ENCODE results near the gene ENAM.
A peak's percentile ranks its signal among the peaks of the same experiment; 100 is the strongest.
"Not testable (repeated sequence)": the region's sequence is repeated elsewhere in the genome, so short reads cannot be mapped to it uniquely, and the experiment has no call there.

ENAM gene

DNA sequence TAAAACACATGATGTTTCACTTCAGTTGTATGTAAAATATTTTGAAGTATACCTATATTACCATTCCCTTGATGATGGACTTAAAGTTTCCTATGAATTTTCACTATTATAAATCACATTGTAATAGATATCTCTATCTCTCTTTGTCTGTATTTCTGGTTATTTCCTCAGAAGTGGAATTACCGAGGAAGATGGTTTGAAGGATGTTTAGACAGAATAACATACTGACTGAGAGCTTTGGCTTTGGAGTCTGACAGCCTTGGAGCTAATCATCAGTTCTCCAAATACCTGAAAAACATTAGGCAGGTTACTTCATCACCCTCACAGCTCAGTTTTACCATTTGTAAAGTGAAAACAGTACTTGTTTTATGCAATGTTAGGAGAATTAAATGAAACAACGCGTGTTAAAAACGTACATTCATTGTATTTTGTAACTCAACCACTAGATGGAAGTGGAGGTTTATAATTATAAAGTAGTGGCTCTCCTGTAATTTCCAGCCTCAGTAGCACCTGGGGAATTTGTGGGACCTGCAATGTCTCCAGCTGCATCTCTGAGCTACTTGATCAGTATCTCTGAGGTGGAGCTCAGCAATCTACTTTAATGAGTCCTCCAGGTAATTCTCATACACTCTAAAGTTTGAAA is 23.4 kb downstream of the ENAM start:
- Histone ChIP-seq H4K20me1 (no peaks in the 10 kb centered on the region), H3K9ac (no peak overlapping the region), H3K4me3 (no peak overlapping the region), H3K27ac (no peak overlapping the region), H3K9me3 (no peaks in the 10 kb centered on the region), H3K36me3 (no peaks in the 10 kb centered on the region), H3K4me1 (no peaks in the 10 kb centered on the region), H3K27me3 (no peaks in the 10 kb centered on the region), H3K4me2 (no peak overlapping the region)
- no peak for TF ChIP-seq Cebpa-rat (IDR thresholded peaks at IDR 0.05)

DNA sequence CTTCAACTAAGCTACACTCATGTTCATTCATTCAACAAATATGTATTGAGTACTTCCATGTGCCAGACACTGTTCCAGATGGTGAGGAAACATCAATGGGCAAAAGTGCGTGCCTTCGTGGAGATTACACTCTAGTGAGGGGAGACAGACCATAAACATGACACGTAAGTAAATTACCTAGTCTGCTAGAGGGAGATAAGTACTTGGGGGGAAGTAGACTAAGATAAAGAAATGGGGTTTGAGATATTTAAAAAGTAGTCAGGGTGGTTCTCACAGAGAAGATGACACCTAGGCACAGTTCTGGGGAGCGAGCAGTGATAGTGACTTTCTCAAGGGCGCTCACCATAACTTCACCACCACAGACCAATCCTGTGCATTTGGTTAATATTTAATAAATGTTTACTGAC is 26.1 kb downstream of the ENAM start:
- Histone ChIP-seq H3K27ac (no peak overlapping the region), H3K9me3 (no peaks in the 10 kb centered on the region), H3K9ac (no peak overlapping the region), H3K4me3 (no peak overlapping the region), H3K4me1 (no peaks in the 10 kb centered on the region), H3K4me2 (no peak overlapping the region), H4K20me1 (no peaks in the 10 kb centered on the region), H3K36me3 (no peaks in the 10 kb centered on the region), H3K27me3 (no peaks in the 10 kb centered on the region)
- no peak for TF ChIP-seq Cebpa-rat (IDR thresholded peaks at IDR 0.05)

DNA sequence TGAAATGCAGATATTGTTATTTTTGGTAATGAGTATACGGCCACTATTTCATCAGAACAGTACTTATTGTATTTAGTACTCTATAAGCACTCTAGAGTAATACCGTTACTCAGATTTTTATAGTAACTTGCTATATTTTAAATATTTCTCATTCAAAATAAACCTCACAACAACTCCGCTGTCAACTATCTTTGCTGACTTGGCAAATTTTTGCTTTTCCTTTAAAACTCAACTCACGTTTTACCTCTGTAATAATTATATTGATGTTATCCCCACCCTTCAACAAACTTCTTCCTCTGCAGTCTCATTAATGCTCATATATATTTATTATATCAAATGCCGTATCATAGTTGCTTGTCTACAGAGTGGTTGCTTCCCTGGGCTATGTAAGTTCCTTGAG is 28.8 kb downstream of the ENAM start:
- Histone ChIP-seq H3K4me3 (no peak overlapping the region), H4K20me1 (no peaks in the 10 kb centered on the region), H3K36me3 (no peaks in the 10 kb centered on the region), H3K9ac (no peak overlapping the region), H3K4me2 (no peak overlapping the region), H3K9me3 (no peaks in the 10 kb centered on the region), H3K4me1 (no peaks in the 10 kb centered on the region), H3K27me3 (no peaks in the 10 kb centered on the region), H3K27ac (no peak overlapping the region)
- TF ChIP-seq Cebpa-rat (IDR thresholded peaks at IDR 0.05) = no peak

- Histone ChIP-seq H3K4me2 (no peak overlapping the region), H3K27ac (no peak overlapping the region), H3K4me3 (no peak overlapping the region), H3K9ac (no peak overlapping the region), H3K36me3 (no peaks in the 10 kb centered on the region), H3K4me1 (no peaks in the 10 kb centered on the region), H3K9me3 (no peaks in the 10 kb centered on the region), H3K27me3 (no peaks in the 10 kb centered on the region), H4K20me1 (no peaks in the 10 kb centered on the region)
- TF ChIP-seq Cebpa-rat (IDR thresholded peaks at IDR 0.05) = no peak
Measured at GRCh38 chr4:70658418-70658817, 29.9 kb downstream of the ENAM start.

- Histone ChIP-seq H3K4me2 (no peak overlapping the region), H4K20me1 (no peaks in the 10 kb centered on the region), H3K36me3 (no peaks in the 10 kb centered on the region), H3K27ac (no peak overlapping the region), H3K4me1 (no peaks in the 10 kb centered on the region), H3K4me3 (no peak overlapping the region), H3K9me3 (no peaks in the 10 kb centered on the region), H3K27me3 (no peaks in the 10 kb centered on the region), H3K9ac (no peak overlapping the region)
- no peak for TF ChIP-seq Cebpa-rat (IDR thresholded peaks at IDR 0.05)
Measured at GRCh38 chr4:70660106-70660505, 31.6 kb downstream of the ENAM start.

DNA sequence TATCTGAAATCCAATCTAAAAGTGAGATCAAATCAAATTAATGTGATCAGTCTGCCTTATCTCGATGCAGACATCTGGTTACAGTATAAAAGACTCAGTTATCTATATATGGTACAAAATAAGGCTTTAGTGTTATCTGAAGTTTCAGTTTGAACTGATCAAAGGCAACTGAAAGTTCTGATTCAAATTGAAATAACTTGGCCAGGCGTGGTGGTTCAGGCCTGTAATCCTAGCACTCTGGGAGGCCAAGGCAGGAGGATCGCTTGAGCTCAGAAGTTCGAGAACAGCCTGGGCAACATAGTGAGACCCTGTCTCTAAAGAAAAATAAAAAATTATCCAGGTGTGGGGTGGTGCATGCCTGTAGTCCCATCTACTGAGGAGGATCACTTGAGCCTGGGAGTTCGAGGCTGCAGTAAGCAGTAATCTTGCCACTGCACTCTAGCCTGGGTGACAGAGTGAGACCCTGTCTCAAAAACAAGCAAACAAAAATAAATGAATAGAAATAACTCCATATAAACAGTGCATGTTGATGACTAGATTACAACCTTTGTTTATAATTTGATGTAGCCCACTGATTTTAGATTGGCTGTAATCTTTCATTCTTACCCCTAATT is 32.9 kb downstream of the ENAM start:
- H4K20me1 ChIP-seq, H3K36me3 ChIP-seq, H3K4me3 ChIP-seq, H3K9ac ChIP-seq, H3K4me2 ChIP-seq, H3K9me3 ChIP-seq, H3K4me1 ChIP-seq, H3K27me3 ChIP-seq, H3K27ac ChIP-seq: not testable (repeated sequence)

DNA sequence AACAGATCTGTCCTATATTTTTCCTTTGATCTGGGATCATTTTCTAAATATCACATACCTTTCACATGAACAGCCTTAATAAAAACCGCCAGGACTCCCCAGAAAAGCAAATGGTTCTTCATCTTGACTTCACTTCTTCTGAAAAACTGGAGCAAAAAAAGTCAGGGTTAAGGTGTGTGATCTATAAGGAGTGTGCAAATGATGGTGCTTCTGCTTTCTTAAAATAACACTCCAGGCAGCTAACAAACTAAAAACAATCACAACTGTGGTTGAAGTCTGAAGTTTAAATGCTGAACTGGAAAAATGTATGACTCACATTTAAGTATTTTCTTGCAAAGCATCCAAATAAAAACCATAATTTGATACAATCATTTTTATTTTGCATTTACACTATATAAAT is 37.8 kb downstream of the ENAM start, which contains the start of gene JCHAIN:
JCHAIN (minus strand) TSS at position 140 of the 400 bp plus-strand sequence; CDS start at position 122, 18 bp downstream.
- peak within 1 kb of the TSS; percentile 24; the same call in 1 of the 2 replicates for H3K4me2 ChIP-seq
- H3K27me3 ChIP-seq = no peaks in the 10 kb centered on the region
- H4K20me1 ChIP-seq = no peaks in the 10 kb centered on the region
- TF ChIP-seq Cebpa-rat (IDR thresholded peaks at IDR 0.05) = no peak
- H3K9me3 ChIP-seq = no peaks in the 10 kb centered on the region
- no peaks in the 10 kb centered on the region for H3K36me3 ChIP-seq
- no peak within 1 kb of the TSS for H3K4me3 ChIP-seq
- H3K4me1 ChIP-seq = peaks cover 40% of the 10 kb centered on the region
- no peak within 1 kb of the TSS for H3K9ac ChIP-seq
- H3K27ac ChIP-seq = no peak within 1 kb of the TSS

GRCh38 chr4:70667740-70668535 is 39.4 kb downstream of the ENAM start:
- Histone ChIP-seq H3K4me2 (peak overlapping the region; percentile 48), H4K20me1 (no peaks in the 10 kb centered on the region), H3K36me3 (no peaks in the 10 kb centered on the region), H3K9me3 (no peaks in the 10 kb centered on the region), H3K4me1 (peaks cover 40% of the 10 kb centered on the region), H3K4me3 (no peak overlapping the region), H3K27me3 (no peaks in the 10 kb centered on the region), H3K27ac (no peak overlapping the region), H3K9ac (no peak overlapping the region)
- TF ChIP-seq Cebpa-rat (IDR thresholded peaks at IDR 0.05) = no peak

DNA sequence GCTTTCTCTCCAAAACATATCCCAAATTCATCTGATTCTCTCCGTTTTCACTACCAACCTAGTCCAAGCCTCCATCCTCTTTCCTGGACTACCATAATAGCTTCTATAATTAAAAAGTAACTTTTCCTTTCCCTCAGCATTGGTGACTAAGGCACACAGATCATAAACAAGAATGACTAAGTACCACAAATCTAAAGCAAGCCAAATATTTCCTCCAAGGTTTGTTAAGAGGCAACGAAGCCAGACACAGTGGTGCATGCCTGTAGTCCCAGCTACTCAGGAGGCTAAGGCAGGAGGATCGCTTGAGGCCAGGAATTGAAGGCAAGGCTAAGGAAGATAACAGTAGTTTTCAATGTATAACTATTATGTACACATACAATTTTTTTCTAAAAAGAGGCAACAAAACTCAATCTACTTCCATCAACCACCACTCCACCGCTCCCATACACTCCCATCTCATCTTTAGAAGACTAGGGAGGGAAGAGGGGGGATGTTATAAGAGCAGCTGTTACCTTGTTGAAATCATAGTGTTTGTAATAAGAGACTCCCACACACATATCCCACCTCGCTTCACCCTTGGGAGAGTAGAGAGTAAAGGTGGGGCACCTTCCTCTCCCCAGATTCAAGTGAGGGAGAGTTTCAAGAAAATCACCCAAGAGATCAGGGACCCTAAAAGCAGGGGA is 41.9 kb downstream of the ENAM start:
- Histone ChIP-seq H3K4me3 (no peak overlapping the region), H3K27me3 (no peaks in the 10 kb centered on the region), H3K9me3 (no peaks in the 10 kb centered on the region), H3K4me2 (no peak overlapping the region), H3K27ac (no peak overlapping the region), H4K20me1 (no peaks in the 10 kb centered on the region), H3K36me3 (no peaks in the 10 kb centered on the region), H3K4me1 (peaks cover 40% of the 10 kb centered on the region), H3K9ac (no peak overlapping the region)
- TF ChIP-seq Cebpa-rat (IDR thresholded peaks at IDR 0.05) = no peak

DNA sequence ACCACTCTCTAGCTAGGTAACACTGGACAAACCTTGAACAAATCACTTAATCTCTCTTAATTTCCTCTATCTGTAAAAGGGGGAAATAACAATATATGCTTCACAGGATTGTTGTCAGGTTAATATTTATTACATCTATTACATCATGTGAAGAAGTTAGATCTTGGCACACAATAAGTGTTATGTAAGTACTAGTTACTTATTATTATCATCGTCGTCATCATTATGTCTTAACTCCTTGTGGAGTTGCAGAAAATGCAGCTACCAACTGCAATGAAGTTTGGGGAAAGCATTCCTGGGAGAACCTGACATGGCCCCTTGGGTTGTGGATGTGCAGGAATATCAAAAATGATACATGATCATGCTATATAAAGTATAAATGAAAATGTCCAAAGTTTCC is 42.5 kb downstream of the ENAM start:
- H3K9me3 ChIP-seq = no peaks in the 10 kb centered on the region
- no peaks in the 10 kb centered on the region for H4K20me1 ChIP-seq
- H3K4me3 ChIP-seq = no peak overlapping the region
- no peaks in the 10 kb centered on the region for H3K36me3 ChIP-seq
- H3K27me3 ChIP-seq = no peaks in the 10 kb centered on the region
- no peak for TF ChIP-seq Cebpa-rat (IDR thresholded peaks at IDR 0.05)
- peaks cover 42% of the 10 kb centered on the region for H3K4me1 ChIP-seq
- H3K27ac ChIP-seq = no peak overlapping the region
- H3K9ac ChIP-seq = no peak overlapping the region
- H3K4me2 ChIP-seq = no peak overlapping the region
